GM11168 (cell line): ENCODE measurements around the gene CACNA2D3.

Experiments used
- in situ Hi-C: fragments of 300-500 bp; cut with MboI; formaldehyde crosslinking; loops from one replicate; pipeline ENCODE4 v1.12.0; 2022; ENCODE audit warnings: low sequenced_read_pairs; ENCODE audit not compliant: unreplicated experiment

The CACNA2D3 gene

DNA sequence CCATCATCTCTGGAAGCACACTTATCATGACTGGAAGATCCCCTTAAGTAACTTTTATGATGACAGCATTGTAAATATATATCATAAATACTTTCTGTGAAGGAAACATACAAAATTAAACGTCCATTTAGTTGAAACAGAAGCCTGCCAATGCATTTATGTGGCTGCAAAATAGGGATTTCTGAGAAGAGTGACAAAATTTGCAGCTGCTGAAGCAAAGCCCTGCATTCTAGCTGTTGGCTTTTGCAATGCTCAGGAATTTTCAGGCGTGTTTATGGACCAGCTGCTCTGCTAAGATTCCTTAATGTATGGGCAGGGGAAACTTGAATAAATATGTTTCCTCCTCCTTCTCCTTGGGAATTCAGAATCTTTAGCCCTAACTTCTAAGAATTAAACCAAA lies 137.3 kb downstream of the CACNA2D3 start:
- in situ Hi-C loops: no loop called here

GRCh38 chr3:54261141-54261540 lies 138.8 kb downstream of the CACNA2D3 start:
- in situ Hi-C loops: no loop called here

DNA sequence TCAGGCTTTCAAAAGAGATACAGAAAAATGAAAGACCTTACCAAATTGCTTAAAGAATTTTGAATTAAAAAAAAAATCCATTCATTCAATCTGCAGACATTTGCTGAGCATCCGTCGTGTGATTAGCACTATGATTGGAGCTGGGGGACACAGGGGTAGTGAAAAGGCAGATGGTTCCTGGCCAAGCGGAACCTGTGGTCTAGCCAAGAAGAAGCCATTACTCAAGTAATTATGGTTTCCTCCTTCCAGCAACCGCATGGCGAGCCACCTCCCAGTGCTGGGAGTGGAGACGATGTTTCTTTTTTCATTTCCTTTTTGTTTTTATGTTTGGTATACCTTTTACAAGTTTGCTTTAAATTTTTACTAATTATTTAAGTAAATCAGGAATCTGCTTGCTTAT lies 140.2 kb downstream of the CACNA2D3 start:
- in situ Hi-C loops: no loop called here

DNA sequence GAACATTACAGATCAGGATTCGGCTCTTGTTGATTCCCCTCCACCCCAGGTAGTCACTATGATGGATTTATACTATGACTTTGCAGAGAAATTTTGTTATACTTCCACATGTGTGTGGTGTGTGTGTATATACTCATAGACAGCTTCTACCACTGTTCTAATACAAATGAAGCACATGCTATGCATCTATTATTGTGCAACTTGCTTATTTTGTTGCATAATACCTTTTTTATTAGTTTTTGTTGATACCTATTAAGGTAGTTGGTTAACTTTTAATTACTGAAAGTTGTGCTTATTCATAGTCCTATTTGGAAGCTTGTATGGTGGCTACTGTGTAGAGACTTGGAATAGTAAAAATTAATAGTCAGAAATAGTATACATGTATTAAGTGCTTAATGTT lies 140.6 kb downstream of the CACNA2D3 start:
- in situ Hi-C loops: no loop called here

- in situ Hi-C loops: no loop called here
Measured at GRCh38 chr3:54264050-54264449, 141.7 kb downstream of the CACNA2D3 start.

DNA sequence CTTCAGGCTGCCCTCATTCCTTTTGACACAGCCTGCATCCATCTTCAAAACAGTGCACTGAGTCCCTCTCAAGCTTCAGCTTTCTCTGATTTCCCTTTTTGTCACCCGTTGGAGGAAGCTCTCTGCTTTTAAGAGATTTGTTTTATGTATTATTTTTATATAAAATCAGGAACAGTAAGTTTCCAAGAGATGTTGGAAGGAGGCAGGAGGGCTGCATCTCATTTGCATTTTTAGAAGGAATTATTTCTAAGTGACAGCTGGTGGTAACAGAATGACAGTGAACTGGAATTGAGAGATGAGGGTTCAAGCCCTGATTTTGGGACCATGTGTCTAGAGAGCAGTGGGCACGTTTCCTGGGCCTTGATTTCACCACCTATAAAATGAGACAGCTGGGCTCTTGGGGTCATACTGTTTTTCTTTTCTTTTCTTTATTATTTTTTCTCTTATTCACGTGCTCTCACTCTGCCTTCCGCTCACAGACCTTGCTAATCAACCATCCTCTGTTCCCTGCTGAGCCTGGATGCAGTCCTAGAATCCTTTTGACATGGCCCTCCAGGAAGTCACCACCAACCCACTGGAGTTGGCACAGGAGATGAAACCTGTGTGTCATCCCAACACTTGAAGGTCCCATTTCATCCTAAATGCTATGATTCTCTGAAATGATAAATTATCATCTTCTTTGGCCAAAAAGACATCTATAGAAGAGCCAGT lies 148.6 kb downstream of the CACNA2D3 start:
- in situ Hi-C loops: no loop called here

DNA sequence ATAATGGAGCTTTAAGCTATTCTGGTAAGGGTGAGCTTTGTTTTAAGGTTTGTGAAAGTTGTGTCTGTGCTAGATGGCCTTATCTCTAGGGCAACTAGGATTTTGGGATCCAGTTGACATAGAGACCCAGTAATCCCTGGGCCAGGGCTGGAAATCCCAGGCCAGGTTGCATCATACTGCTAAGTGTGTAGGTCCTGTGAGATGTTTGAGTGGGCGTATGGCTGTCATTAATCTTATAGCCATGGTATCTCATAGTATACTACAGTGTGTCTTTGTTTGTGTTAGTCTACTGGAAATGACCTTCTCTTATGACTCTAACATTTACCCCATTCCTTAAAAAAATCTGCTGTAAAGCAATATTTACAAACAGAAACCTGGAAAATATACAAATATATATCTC lies 151.4 kb downstream of the CACNA2D3 start:
- in situ Hi-C loops: no loop called here

DNA sequence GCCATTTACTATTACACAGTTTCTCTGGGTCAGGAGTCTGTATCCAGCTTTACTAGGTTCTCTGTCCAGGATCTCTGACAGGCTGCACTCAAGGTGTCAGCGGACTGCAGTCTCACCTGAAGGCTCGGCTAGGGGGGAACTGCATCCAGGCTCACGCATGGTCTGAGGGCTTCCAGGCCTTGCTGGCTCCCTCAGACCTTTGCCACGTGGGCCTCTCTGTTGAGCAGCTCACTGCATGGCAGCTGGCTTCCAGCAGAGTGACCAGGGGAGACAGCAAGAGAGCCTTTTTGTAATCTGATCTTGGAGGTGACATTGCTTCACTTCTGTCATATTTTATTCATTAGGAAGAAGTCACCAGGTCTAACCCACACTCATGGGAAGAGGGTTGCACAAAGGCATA lies 152.3 kb downstream of the CACNA2D3 start:
- in situ Hi-C loops: no loop called here

DNA sequence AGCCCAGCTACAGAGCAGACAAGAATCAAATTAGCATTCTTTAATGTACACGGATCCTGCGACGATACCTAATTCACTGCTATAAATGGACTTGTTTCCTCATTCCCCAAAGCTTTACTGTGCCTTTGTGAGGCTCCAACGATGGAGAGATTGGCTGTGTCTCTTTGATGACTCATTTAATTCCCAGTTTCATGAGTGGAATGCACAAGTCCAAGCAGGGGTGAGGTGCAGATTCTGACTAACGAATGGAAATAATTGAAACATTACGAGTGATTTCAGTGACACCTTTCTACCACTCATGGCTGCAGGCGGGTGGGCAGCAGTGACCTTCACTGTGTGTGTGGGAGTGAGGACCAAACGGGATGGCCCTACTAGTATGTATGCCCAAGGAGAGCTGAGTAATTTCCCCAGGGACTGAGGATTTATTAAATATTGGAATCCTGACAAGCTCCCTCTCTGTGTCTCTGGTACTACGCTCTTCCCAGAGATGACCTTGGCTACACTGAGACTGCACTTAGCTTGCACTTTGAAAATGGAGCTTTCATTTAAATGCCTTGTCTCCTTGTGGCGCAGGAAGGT lies 156.7 kb downstream of the CACNA2D3 start:
- in situ Hi-C loops: no loop called here

DNA sequence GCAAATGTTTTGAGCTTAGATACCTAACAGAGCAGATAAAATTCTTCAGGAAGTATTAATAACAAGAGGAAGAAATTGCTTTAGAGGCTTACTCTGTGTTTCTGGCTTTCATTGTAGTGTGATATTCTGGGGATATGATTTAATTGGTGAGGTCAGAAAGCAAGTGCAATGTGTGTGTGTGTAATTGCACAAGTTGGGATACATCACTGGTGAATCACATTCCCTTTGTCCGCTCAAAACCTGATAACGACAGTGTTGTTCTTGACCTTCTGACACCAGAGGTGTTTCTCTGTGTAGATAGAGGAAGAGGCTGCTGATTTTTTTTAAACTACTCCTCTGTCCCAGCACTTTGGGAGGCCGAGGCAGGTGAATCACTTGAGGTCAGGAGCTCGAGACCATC lies 161.1 kb downstream of the CACNA2D3 start:
- in situ Hi-C loops: no loop called here

GRCh38 chr3:54294214-54294613 lies 171.9 kb downstream of the CACNA2D3 start:
- in situ Hi-C loops: no loop called here

GRCh38 chr3:54296531-54296930 lies 174.2 kb downstream of the CACNA2D3 start:
- in situ Hi-C loops: no loop called here

GRCh38 chr3:54299169-54299935 lies 177.0 kb downstream of the CACNA2D3 start:
- in situ Hi-C loops: no loop called here

DNA sequence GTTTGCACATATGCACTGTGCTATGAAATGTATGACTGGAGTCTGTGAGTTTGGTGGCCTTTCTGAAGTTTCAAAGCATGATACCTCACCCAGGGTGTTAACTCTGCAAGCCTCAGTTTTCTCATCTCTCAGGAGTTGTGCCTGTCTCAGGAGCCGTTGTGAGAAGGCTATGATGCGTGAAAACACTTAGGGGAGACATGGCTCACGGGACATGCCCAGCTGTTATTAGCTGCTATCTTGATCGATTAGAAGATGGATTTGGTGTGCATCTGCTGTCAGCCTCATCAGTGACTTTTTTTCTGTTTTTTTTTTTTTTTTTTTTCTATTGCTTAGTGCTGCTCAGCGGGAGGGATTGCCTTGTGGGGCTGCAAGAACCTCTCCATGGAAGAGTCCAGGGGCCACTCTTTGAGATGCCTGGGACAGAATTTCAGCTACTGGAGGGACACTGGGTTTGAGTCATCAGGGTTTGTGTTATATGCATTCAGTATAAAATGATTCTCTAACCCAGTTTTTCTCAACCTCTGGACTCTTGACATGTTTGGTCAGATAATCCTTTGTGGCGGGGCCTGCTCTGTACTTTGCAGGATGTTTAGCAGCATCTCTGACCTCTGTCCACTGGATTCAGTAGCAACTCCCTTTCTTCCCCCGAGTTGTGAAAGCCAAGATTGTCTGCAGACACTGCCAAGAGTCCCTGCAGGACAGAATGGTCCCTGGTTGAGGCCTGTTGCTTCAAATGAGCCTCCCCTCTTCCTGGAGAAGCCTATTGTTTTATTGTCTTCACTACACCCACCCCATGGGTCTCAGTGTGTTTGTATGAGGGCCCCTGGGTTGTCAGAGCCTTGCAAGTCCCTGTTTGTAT lies 181.4 kb downstream of the CACNA2D3 start:
- in situ Hi-C loops: no loop called here

- in situ Hi-C loops: no loop called here
Measured at GRCh38 chr3:54304877-54305276, 182.5 kb downstream of the CACNA2D3 start.

- in situ Hi-C loops: no loop called here
Measured at GRCh38 chr3:54305409-54306099, 183.2 kb downstream of the CACNA2D3 start.

GRCh38 chr3:54307566-54308180 lies 185.3 kb downstream of the CACNA2D3 start:
- in situ Hi-C loops: no loop called here

- in situ Hi-C loops: no loop called here
Measured at GRCh38 chr3:54309601-54310000, 187.2 kb downstream of the CACNA2D3 start.

DNA sequence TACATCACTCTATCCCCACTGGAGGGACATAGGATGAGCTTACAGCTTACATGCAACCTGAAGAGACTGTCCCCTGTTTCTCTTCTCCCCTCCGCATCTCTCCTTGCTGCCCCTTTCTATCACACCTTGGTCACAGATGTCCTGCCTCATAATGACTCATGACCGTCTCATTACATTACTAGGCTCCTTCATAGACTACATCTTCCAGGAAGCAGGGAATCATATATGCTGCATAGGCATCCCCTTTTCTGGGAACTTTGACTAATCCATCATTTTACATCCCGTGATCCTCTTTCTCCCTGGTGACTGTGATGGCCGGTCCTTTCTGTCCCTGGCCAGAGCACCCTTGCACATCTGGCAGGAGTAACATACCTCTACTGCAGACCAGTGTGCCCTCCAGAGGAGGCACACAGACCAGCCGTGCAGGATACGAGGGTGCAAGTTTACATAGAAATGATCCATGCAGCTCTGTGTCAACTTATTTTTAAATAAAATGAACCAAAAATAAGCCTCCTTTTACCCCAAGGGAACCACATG lies 188.9 kb downstream of the CACNA2D3 start:
- in situ Hi-C loops: no loop called here
